ENCODE results near the gene GRIN2A. TPM values are rescaled to one million over a fixed set of nuclear protein-coding genes. Genes with fewer than 3 reads are reported as not detected.
A peak's percentile ranks its signal among the peaks of the same experiment; 100 is the strongest.

GRIN2A gene
- total and polyA plus RNA-seq, 2 of the 13 experiments (the other 11 are each of a cell fraction or from before 2014, with no cell fraction given), result not detected

DNA sequence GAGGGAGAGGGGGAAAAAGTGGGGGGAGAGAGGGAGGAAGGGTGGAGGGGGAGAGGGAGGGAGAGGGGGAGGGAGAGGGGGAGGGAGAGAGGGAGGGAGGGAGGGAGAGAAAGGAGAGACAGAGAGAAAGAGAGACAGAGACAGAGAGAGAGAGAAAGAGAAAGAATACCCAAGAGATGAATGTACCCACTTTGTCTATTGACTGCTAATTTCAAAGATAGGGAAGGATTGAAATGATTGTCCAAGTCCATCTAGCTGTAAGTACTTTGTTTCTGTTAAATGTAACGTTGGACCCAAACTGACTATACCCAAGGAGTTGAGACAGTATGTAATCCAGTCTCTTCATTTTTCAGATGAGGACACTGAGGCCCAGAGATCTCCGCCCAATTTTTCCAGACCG, 374.9 kb downstream of the GRIN2A start:
- no peak for ATAC-seq

DNA sequence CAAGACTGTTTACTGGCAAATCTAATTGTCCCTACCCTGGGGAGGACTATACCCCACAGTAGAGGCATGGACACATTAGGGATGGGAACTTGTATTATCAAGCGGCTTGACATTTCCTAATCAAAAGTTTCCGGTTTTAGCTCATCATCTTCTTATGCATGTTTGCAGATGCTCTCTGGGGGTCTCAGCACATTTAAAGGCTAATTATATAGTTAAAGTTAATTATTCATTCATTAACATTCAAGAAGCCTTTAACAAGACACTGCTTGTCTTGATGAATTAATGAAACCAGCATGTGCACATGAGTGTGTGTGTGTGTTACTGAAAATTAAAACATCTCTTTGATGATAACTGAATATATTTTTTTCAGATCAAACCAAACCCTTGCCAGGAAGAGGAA, 377.1 kb downstream of the GRIN2A start:
- BruUV-seq (replicated peaks), result no TSS peak
- H4K20me1 ChIP-seq (ENCODE audit: insufficient read depth, low read length), result no peaks in the 10 kb centered on the region
- H3K4me2 ChIP-seq (ENCODE audit: low read depth, low read length), result no peak overlapping the region
- CTCF ChIA-PET (ENCODE audit: low intra/inter-chr PET ratio, low total read pairs), result no interaction called here
- DNase-seq (ENCODE audit: low spot score) (no peak), ATAC-seq (no peak), FAIRE-seq (no peak)
- POLR2A ChIA-PET, result no interaction called here
- intact Hi-C loops (cut with micrococcal nuclease; ENCODE audit: unreplicated experiment) (no loop called here), in situ Hi-C loops (cut with HindIII; ENCODE audit: extremely low pct_ligation_motif_present, low pct_unique_long_range_greater_than_20kb) (no loop called here)
- no peak overlapping the region for H3K4me3 ChIP-seq (replicated peaks in 1 of 3; ENCODE audit: insufficient read depth in 1 of 3, low read depth in 2 of 3, low read length in 3 of 3)
- no peak overlapping the region for H2AFZ ChIP-seq (ENCODE audit: low read length)
- H3K27ac ChIP-seq (ENCODE audit: extremely low read length, insufficient read depth, low read length), result no peak overlapping the region
- no peaks in the 10 kb centered on the region for H3K9me3 ChIP-seq (ENCODE audit: low read length)
- H3K27me3 ChIP-seq (ENCODE audit: control insufficient read depth in 1 of 2, insufficient read depth in 2 of 2, low read length in 2 of 2), result no peaks in the 10 kb centered on the region
- 66% methylated on average over 2 of the region's 2 CpGs for WGBS (ENCODE audit: low lambda C conversion rate)
- no peaks in the 10 kb centered on the region for H3K4me1 ChIP-seq (ENCODE audit: insufficient read depth, low read length)
- H3K79me2 ChIP-seq (ENCODE audit: insufficient read depth, low read length), result no peaks in the 10 kb centered on the region
- H3K9ac ChIP-seq (ENCODE audit: insufficient read depth, low read depth, low read length), result no peak overlapping the region
- H3K36me3 ChIP-seq (replicated peaks in 1 of 2; ENCODE audit: control insufficient read depth in 1 of 2, insufficient read depth in 2 of 2, low read length in 2 of 2), result no peaks in the 10 kb centered on the region
- TF ChIP-seq ZBTB3 (CRISPR knock-in tag; IDR thresholded peaks at IDR 0.05; ENCODE audit: borderline replicate concordance, low read depth), result no peak
- no peak for TF ChIP-seq MEF2D (CRISPR knock-in tag; IDR thresholded peaks at IDR 0.05)
- TF ChIP-seq, protein P1, sequence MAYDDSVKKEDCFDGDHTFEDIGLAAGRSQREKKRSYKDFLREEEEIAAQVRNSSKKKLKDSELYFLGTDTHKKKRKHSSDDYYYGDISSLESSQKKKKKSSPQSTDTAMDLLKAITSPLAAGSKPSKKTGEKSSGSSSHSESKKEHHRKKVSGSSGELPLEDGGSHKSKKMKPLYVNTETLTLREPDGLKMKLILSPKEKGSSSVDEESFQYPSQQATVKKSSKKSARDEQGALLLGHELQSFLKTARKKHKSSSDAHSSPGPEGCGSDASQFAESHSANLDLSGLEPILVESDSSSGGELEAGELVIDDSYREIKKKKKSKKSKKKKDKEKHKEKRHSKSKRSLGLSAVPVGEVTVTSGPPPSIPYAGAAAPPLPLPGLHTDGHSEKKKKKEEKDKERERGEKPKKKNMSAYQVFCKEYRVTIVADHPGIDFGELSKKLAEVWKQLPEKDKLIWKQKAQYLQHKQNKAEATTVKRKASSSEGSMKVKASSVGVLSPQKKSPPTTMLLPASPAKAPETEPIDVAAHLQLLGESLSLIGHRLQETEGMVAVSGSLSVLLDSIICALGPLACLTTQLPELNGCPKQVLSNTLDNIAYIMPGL (CRISPR knock-in tag; IDR thresholded peaks at IDR 0.05; ENCODE audit: borderline replicate concordance in 1 of 2, low read depth in 1 of 2), result no peak
- TF ChIP-seq REL (CRISPR knock-in tag; conservative IDR thresholded peaks at IDR 0.05), result no peak
- no peak for TF ChIP-seq U2AF1 (optimal IDR thresholded peaks at IDR 0.05; ENCODE audit: low read depth, low read length)

More for the DNA sequence above, 374.9 kb downstream of the GRIN2A start:
- no TSS peak for BruUV-seq (replicated peaks)
- H3K79me2 ChIP-seq (ENCODE audit: insufficient read depth, low read length), result no peaks in the 10 kb centered on the region
- DNase-seq (ENCODE audit: low spot score) (no peak), FAIRE-seq (no peak)
- no peak overlapping the region for H3K9ac ChIP-seq (ENCODE audit: insufficient read depth, low read depth, low read length)
- ChIA-PET CTCF (ENCODE audit: low intra/inter-chr PET ratio, low total read pairs) (no interaction called here), POLR2A (no interaction called here)
- H3K4me3 ChIP-seq (replicated peaks in 1 of 3; ENCODE audit: insufficient read depth in 1 of 3, low read depth in 2 of 3, low read length in 3 of 3), result no peak overlapping the region
- H3K36me3 ChIP-seq (replicated peaks in 1 of 2; ENCODE audit: control insufficient read depth in 1 of 2, insufficient read depth in 2 of 2, low read length in 2 of 2), result no peaks in the 10 kb centered on the region
- H3K4me2 ChIP-seq (ENCODE audit: low read depth, low read length), result no peak overlapping the region
- H2AFZ ChIP-seq (ENCODE audit: low read length), result no peak overlapping the region
- H3K27me3 ChIP-seq (ENCODE audit: control insufficient read depth in 1 of 2, insufficient read depth in 2 of 2, low read length in 2 of 2), result no peaks in the 10 kb centered on the region
- no peak overlapping the region for H3K27ac ChIP-seq (ENCODE audit: extremely low read length, insufficient read depth, low read length)
- H3K4me1 ChIP-seq (ENCODE audit: insufficient read depth, low read length), result no peaks in the 10 kb centered on the region
- in situ Hi-C loops (cut with HindIII; ENCODE audit: extremely low pct_ligation_motif_present, low pct_unique_long_range_greater_than_20kb), result no loop called here
- WGBS (ENCODE audit: low lambda C conversion rate), result 6% methylated on average over 3 of the region's 3 CpGs
- intact Hi-C loops (cut with micrococcal nuclease; ENCODE audit: unreplicated experiment), result no loop called here
- H4K20me1 ChIP-seq (ENCODE audit: insufficient read depth, low read length), result no peaks in the 10 kb centered on the region
- no peaks in the 10 kb centered on the region for H3K9me3 ChIP-seq (ENCODE audit: low read length)
- no peak for TF ChIP-seq SOX5 (CRISPR knock-in tag; IDR thresholded peaks at IDR 0.05; ENCODE audit: borderline replicate concordance)
- TF ChIP-seq HNRNPK (IDR thresholded peaks at IDR 0.05; ENCODE audit: low read depth, low read length, poor library complexity, severe bottlenecking), result peak; percentile 96
- TF ChIP-seq, protein P2, sequence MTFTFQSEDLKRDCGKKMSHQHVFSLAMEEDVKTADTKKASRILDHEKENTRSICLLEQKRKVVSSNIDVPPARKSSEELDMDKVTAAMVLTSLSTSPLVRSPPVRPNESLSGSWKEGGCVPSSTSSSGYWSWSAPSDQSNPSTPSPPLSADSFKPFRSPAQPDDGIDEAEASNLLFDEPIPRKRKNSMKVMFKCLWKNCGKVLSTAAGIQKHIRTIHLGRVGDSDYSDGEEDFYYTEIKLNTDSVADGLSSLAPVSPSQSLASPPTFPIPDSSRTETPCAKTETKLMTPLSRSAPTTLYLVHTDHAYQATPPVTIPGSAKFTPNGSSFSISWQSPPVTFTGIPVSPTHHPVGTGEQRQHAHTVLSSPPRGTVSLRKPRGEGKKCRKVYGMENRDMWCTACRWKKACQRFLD (CRISPR knock-in tag; IDR thresholded peaks at IDR 0.05; ENCODE audit: borderline replicate concordance), result no peak
- peak; percentile 91; the same call in 1 of the 2 replicates for TF ChIP-seq PCBP1 (IDR thresholded peaks at IDR 0.05; ENCODE audit: borderline replicate concordance, low read depth, low read length)
- TF ChIP-seq ZNF614 (CRISPR knock-in tag; IDR thresholded peaks at IDR 0.05; ENCODE audit: borderline replicate concordance), result no peak

Data from HepG2 (cell line).